HG03469 (cell line): ENCODE results near the gene LEFTY2.
"Not testable (repeated sequence)": the region's sequence is repeated elsewhere in the genome, so short reads cannot be mapped to it uniquely, and the experiment has no call there.

Source experiments
- ATAC-seq: cut with Tn5 transposase; IDR thresholded peaks from one replicate; pipeline ENCODE4 v1.9.1; 2021; ENCODE audit warnings: mild to moderate bottlenecking, moderate library complexity, moderate number of reproducible peaks; ENCODE audit not compliant: unreplicated experiment

LEFTY2 gene

GRCh38 chr1:225931270-225932136 lies 9.5 kb downstream of the LEFTY2 start:
- ATAC-seq: no peak

GRCh38 chr1:225930566-225930965 lies 10.5 kb downstream of the LEFTY2 start:
- no peak for ATAC-seq

DNA sequence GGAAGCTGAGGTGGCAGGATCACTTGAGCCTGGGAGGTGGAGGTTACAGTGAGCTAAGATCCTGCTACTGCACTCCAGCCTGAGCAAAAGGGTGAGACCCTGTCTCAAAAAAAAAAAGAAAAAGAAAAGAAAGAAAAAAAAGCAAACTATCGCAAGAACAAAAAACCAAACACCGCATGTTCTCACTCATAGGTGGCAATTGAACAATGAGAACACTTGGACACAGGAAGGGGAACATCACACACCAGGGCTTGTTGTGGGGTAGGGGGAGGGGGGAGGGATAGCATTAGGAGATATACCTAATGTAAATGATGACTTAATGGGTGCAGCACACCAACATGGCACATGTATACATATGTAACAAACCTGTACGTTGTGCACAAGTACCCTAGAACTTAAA lies 11.6 kb downstream of the LEFTY2 start:
- not testable (repeated sequence) for ATAC-seq

GRCh38 chr1:225928186-225929175 lies 12.5 kb downstream of the LEFTY2 start:
- no peak for ATAC-seq

GRCh38 chr1:225926551-225927113 lies 14.4 kb downstream of the LEFTY2 start:
- ATAC-seq: no peak

DNA sequence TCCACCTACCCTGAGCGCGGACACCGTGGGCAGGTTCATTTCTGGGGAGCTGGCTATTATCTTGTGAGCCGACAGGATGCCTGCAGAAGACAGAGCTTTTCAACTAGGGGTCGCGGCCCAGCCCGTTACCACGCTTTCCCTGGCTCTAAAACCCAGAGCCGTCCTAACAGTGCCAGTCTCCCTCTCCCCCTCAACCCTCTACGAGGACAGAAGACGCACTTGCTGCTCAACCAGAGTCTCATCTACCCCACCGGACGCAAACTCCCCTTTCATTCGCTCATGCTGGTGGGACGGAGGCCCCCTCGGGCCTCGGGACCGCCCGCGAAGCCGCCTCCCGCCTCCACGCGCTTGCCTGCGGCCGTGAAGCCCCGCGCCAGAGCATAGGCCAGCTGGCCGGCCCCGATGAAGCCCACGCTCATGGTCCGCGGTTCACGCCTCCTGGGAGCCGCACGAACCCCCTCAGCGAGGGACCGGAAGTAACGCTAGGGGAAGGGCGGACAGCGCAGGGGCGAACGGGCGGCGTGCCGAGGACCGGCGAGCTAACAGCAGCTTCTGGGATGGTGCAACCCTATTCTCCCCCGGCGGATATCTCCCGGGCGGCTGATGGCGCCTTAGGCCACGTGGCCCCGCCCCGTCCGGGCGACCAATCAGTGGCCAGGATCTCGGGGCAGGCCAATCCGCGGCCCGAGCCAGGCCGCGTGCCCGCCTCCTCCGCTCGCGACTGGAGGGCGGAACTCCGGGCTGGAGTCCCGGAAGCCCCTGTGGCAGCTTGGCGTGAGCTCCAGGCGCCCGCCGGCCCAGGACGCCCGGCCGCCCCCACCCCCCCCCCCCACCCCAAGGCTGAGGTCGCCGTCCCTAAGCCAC lies 17.1 kb downstream of the LEFTY2 start, which contains the start of gene PYCR2:
Gene PYCR2 (minus strand): TSS at position 559 of the 864 bp plus-strand sequence. CDS start 140 bp downstream, at position 419.
- peak; percentile 94 for ATAC-seq

- no peak for ATAC-seq
Observed at GRCh38 chr1:225923381-225923691, 17.7 kb downstream of the LEFTY2 start.

GRCh38 chr1:225921734-225922709 lies 19.0 kb downstream of the LEFTY2 start:
- no peak for ATAC-seq

DNA sequence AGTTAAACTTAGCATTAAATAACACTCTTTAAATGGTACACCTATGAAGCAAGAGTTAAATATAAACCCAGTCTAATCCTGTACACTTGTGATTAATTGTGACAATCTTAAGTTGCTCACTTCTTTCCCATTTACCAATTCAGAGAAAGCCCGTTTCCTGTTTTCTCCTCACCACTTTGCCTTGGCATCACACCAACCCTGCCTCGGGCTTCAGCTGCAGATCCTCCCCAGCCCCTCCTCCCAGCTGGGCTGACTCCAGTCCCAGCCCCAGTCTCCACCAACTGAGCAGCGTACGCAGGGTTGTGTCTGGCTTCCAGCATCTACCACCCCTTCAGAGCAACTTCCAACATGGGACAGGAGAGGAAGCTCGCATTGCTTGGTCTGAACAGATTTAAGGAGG lies 21.1 kb downstream of the LEFTY2 start:
- ATAC-seq: no peak

- no peak for ATAC-seq
Observed at GRCh38 chr1:225918280-225918679, 22.7 kb downstream of the LEFTY2 start.

DNA sequence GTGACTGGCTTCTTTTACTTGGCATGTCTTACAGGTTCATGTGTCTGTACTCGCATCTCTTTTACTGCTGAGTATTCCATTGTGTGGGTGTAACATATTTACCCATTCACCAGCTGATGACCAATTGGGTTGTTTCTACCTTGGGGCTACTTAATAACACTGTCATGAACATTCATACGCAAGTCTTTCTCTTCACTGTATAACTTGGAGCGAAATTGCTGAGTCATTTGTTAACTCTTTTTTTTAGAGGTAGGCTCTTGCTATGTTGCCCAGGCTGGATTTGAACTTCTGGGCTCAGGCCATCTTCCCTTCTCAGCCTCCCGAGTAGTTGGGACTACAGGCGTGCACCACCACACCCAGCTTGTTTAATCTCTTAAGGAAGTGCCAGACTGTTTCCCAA lies 23.5 kb downstream of the LEFTY2 start:
- no peak for ATAC-seq

DNA sequence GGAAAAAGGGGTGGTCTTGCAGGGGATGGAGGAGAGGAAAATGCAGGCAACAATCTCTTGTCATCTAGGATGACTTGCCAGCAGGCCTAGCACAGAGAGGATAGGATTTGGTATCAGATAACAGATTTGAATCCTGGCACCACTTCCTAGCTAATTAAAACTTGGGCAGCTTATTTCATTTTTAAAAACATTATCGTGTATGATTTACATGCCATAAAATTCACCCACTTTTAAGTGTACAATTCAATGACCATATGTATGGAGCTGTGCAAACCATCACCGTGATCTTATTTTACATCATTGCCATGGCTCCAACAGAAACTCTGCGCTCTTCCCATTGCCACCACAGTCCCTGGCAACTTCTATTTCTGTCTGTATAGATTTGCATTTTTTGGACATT lies 23.9 kb downstream of the LEFTY2 start:
- ATAC-seq: no peak

- ATAC-seq: no peak
Observed at GRCh38 chr1:225915538-225915991, 25.5 kb downstream of the LEFTY2 start.

DNA sequence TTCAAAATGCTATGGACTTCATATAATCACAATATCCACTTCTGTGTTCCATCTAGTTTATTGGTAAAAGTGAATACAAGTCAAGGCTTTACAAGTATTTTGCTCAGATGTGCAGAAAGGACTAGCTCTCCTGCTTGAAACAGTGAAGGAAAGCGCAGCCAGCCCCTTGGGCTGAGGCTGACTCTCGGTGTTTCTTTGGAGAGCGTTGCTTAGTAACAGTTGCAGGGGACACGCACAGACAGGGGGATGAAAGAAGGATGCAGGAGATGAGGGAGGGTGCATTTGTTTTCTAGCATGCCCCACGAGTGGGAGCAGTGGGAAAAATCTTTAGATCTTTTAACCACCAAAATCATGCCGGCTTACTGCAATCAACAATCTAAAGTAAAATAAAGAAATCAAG lies 26.1 kb downstream of the LEFTY2 start:
- ATAC-seq: no peak

GRCh38 chr1:225914391-225914790 lies 26.6 kb downstream of the LEFTY2 start:
- no peak for ATAC-seq

- ATAC-seq: no peak
Observed at GRCh38 chr1:225911191-225912130, 29.6 kb downstream of the LEFTY2 start.

- ATAC-seq: no peak
Observed at GRCh38 chr1:225909477-225909876, 31.5 kb downstream of the LEFTY2 start.

GRCh38 chr1:225908773-225909172 lies 32.2 kb downstream of the LEFTY2 start:
- no peak for ATAC-seq
